Common myeloid progenitor, CD34-positive (primary cell): ENCODE measurements around the gene ZNF669.

Experiments used
- CTCF ChIA-PET: fragments of 350-600 bp; sonication (Branson Sonifier 250); formaldehyde crosslinking; loops from one replicate; lab custom pipeline; 2021; ENCODE audit warnings: antibody characterized with exemption; lab: Charles Lee
- POLR2A ChIA-PET: fragments of 350-600 bp; sonication (Branson Sonifier 250); formaldehyde crosslinking; loops from one replicate; lab custom pipeline; 2021; ENCODE audit warnings: antibody characterized with exemption; lab: Charles Lee
- DNase-seq, 3 donors: peaks; one replicate each; pipeline versions ENCODE4 v3.0.0 to v3.0.0-alpha.2; 2013
- H3K27ac ChIP-seq, 2 experiments: 1 replicate in 1 of 2; 2 replicates in 1 of 2; pipeline ENCODE4 v1.7.0; 2013; ENCODE audit warnings: inconsistent platforms in 2 of 2, low read length in 2 of 2, mild to moderate bottlenecking in 2 of 2, low read depth in 1 of 2, moderate library complexity in 1 of 2; ENCODE audit not compliant: severe bottlenecking in 2 of 2, insufficient read depth in 1 of 2, poor library complexity in 1 of 2
- H3K27me3 ChIP-seq, 5 experiments: replicated peaks in 2 of 5; 1 replicate in 3 of 5; 2 replicates in 2 of 5; pipeline versions ENCODE4 v1.6.1 to v1.7.0; 2013; ENCODE audit warnings: low read length in 4 of 5, mild to moderate bottlenecking in 2 of 5, moderate library complexity in 2 of 5, inconsistent platforms in 1 of 5; ENCODE audit not compliant: insufficient read depth in 5 of 5, control insufficient read depth in 4 of 5
- H3K36me3 ChIP-seq, 4 experiments: 1 replicate in 2 of 4; 2 replicates in 2 of 4; pipeline versions ENCODE4 v1.6.1 to v1.7.0; 2013; ENCODE audit warnings: low read length in 3 of 4, control low read depth in 1 of 4, mild to moderate bottlenecking in 1 of 4; ENCODE audit not compliant: control insufficient read depth in 4 of 4, insufficient read depth in 4 of 4
- H3K4me1 ChIP-seq, 4 experiments: 1 replicate in 3 of 4; 2 replicates in 1 of 4; pipeline versions ENCODE4 v1.6.1 to v1.7.1; 2013; ENCODE audit warnings: low read length in 3 of 4, mild to moderate bottlenecking in 3 of 4, control low read depth in 1 of 4, inconsistent platforms in 1 of 4, moderate library complexity in 1 of 4; ENCODE audit not compliant: control insufficient read depth in 4 of 4, insufficient read depth in 4 of 4; ENCODE audit errors: control extremely low read depth in 1 of 4
- H3K4me3 ChIP-seq, 7 experiments: 1 replicate in 4 of 7; 2 replicates in 3 of 7; pipeline versions ENCODE4 v1.5.1 to v1.7.0; 2013; ENCODE audit warnings: mild to moderate bottlenecking in 7 of 7, low read length in 6 of 7, moderate library complexity in 6 of 7, inconsistent platforms in 2 of 7, low read depth in 2 of 7, control low read depth in 1 of 7; ENCODE audit not compliant: insufficient read depth in 4 of 7, control insufficient read depth in 1 of 7; ENCODE audit errors: extremely low read depth in 1 of 7
- H3K9me3 ChIP-seq, 5 experiments: 1 replicate in 4 of 5; 2 replicates in 1 of 5; pipeline versions ENCODE4 v1.6.1 to v1.7.1; 2013; ENCODE audit warnings: low read length in 4 of 5, mild to moderate bottlenecking in 2 of 5, inconsistent platforms in 1 of 5, low read depth in 1 of 5, moderate library complexity in 1 of 5; ENCODE audit not compliant: control insufficient read depth in 4 of 5, insufficient read depth in 2 of 5; ENCODE audit errors: control extremely low read depth in 1 of 5
- whole genome bisulfite sequencing: methylation state at CpG from one replicate; pipeline ENCODE4 v1.1.5; 2013; ENCODE audit not compliant: insufficient coverage; 5-methylcytosine and 5-hydroxymethylcytosine counted together

Gene ZNF669

DNA sequence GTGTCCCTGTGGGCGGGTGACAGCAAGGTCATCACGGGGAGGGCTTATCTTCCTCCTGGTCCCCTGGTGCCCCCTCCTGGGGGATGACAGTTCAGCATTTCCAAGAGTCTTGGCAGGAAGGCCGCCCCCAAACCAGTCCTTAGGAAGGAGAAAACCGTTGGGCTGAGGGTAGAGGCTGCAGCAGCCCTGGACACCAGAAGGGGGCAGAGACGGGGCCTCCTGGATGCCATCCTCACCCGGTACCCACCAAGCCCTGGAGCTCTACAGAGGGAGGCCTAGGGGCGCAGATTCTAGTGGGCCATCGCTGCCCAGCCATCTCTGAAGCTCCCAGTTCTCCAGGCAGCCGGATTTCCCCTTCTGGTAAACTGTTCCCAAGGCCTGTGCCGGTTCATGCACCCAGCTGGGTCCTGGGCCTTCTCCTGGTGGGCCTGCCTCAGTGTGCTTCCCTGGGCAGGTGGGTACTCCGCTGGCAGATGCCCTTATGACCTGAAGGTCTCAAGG, 14.8 kb upstream of the ZNF669 start:
- CTCF ChIA-PET, result interaction anchor here (1.1 to 1.4 kb wide), 2 partner anchors 9 to 41 kb away, joined by 3 to 4 read pairs; partner anchors contain the start of gene ZNF670
- DNase-seq, result peak; percentile 76 to 86 (median 80)
- POLR2A ChIA-PET, result no interaction called here

GRCh38 chr1:247115545-247115944, 11.4 kb upstream of the ZNF669 start:
- POLR2A ChIA-PET, result no interaction called here
- CTCF ChIA-PET, result no interaction called here
- H3K4me1 ChIP-seq, result peaks cover 0 to 19% (median 17%) of the 10 kb centered on the region in 4 experiments
- no peak overlapping the region for H3K27ac ChIP-seq
- WGBS, result 94% methylated on average over 7 of the region's 12 CpGs
- H3K4me3 ChIP-seq, result no peak overlapping the region
- no peaks in the 10 kb centered on the region for H3K36me3 ChIP-seq
- H3K27me3 ChIP-seq, result peaks cover 0 to 36% (median 11%) of the 10 kb centered on the region in 5 experiments
- no peaks in the 10 kb centered on the region for H3K9me3 ChIP-seq
- DNase-seq, result no peak

More for the DNA sequence above, 14.8 kb upstream of the ZNF669 start:
- Histone ChIP-seq H3K36me3 (no peaks in the 10 kb centered on the region), H3K27ac (no peak overlapping the region), H3K4me3 (no peak overlapping the region), H3K9me3 (peaks cover 0 to 3% (median 2%) of the 10 kb centered on the region in 5 experiments), H3K27me3 (peaks cover 0 to 3% (median 0%) of the 10 kb centered on the region in 5 experiments), H3K4me1 (no peaks in the 10 kb centered on the region)
- 71% methylated on average over 11 of the region's 11 CpGs for WGBS

- ChIA-PET CTCF (no interaction called here), POLR2A (no interaction called here)
- Histone ChIP-seq H3K27me3 (peaks cover 0 to 38% (median 13%) of the 10 kb centered on the region in 5 experiments), H3K36me3 (no peaks in the 10 kb centered on the region), H3K27ac (no peak overlapping the region), H3K9me3 (no peaks in the 10 kb centered on the region), H3K4me3 (no peak overlapping the region), H3K4me1 (peaks cover 0 to 20% (median 18%) of the 10 kb centered on the region in 4 experiments)
- DNase-seq, result no peak
- WGBS, result 88% methylated on average over 6 of the region's 7 CpGs
Measured at GRCh38 chr1:247115141-247115510, 11.0 kb upstream of the ZNF669 start.

GRCh38 chr1:247114351-247115140, 10.4 kb upstream of the ZNF669 start:
- Histone ChIP-seq H3K27ac (no peak overlapping the region), H3K9me3 (no peaks in the 10 kb centered on the region), H3K27me3 (peaks cover 0 to 41% (median 16%) of the 10 kb centered on the region in 5 experiments), H3K4me1 (peaks cover 0 to 20% (median 18%) of the 10 kb centered on the region in 4 experiments), H3K36me3 (no peaks in the 10 kb centered on the region), H3K4me3 (no peak overlapping the region)
- DNase-seq, result no peak
- ChIA-PET CTCF (no interaction called here), POLR2A (no interaction called here)
- 98% methylated on average over 12 of the region's 13 CpGs for WGBS

DNA sequence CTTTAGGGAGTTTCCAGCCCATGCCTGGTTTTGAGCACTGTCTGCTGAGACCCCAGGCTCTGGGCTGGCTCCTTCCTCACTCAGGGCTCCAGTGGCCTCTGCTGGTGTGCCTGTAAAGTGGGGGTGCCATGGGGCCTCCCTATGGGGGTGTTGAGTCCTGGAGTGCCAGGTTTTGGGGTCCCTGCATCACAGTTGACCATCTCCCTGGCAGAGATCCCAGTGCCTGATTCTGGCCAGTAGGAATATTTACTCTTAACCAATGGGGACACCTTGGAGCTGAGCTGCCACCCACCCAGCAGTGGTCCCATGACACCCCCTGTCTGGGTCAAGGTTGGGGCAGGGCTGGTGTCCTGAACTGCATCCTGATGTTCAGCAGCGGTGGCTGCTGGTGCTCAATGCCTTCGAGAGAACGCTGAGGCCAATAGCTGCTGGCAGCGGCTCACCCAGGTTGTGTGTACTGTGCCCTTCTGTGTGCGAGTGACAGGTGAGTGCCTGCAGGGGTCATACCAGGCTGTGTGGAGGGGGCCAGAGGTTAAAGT, 9.6 kb upstream of the ZNF669 start:
- ChIA-PET POLR2A (no interaction called here), CTCF (no interaction called here)
- H3K4me3 ChIP-seq, result no peak overlapping the region
- peaks cover 0 to 20% (median 18%) of the 10 kb centered on the region in 4 experiments for H3K4me1 ChIP-seq
- 100% methylated on average over 5 of the region's 5 CpGs for WGBS
- DNase-seq, result no peak
- H3K27ac ChIP-seq, result no peak overlapping the region
- no peaks in the 10 kb centered on the region for H3K9me3 ChIP-seq
- H3K36me3 ChIP-seq, result no peaks in the 10 kb centered on the region
- H3K27me3 ChIP-seq, result peaks cover 0 to 48% (median 20%) of the 10 kb centered on the region in 5 experiments

DNA sequence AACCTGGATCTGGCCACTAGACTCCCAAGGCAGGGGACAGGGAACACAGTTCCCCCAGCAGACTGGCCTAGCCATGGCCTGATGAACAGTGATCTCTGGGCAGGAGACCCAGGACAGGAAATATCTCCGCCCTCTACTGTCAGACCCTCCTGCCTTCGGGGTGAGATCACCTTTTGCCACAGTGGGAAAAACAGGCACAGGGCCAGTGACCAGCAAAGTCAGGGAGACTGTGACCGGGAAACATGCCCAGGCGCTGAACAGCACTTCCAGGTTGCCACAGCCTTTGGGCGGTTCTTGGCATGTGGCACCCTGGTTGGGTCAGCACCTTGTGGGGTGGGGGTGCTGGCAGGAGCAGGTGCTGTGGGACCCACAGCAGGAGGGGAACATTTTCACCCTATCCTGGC, 8.9 kb upstream of the ZNF669 start:
- DNase-seq, result no peak

DNA sequence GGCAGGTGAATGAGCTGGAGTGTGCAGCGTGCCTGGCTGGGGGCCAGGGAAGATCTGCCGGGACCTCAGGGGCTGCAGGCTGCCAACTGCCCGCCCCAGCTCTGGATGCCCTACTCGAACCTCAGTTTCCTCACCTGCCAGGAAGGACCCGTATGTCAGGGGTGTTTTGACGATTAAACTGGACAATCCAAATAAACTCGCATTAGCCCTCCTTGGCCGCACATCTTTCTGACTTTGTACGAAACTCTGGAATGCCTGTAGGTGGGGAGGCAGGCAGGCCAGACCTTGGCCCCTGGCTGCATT, 8.3 kb upstream of the ZNF669 start:
- Histone ChIP-seq H3K27ac (no peak overlapping the region), H3K4me1 (peaks cover 0 to 20% (median 18%) of the 10 kb centered on the region in 4 experiments), H3K27me3 (peaks cover 0 to 51% (median 25%) of the 10 kb centered on the region in 5 experiments), H3K36me3 (no peaks in the 10 kb centered on the region), H3K9me3 (peaks cover 0 to 3% (median 0%) of the 10 kb centered on the region in 5 experiments), H3K4me3 (peak overlapping the region in 4 of 7 experiments; percentile 49 to 68 (median 61))
- ChIA-PET POLR2A (no interaction called here), CTCF (no interaction called here)
- no peak for DNase-seq
- 78% methylated on average over 8 of the region's 9 CpGs for WGBS

More for the DNA sequence above, 8.9 kb upstream of the ZNF669 start:
- no peak overlapping the region for H3K4me3 ChIP-seq
- no peaks in the 10 kb centered on the region for H3K36me3 ChIP-seq
- ChIA-PET POLR2A (no interaction called here), CTCF (no interaction called here)
- peaks cover 0 to 50% (median 24%) of the 10 kb centered on the region in 5 experiments for H3K27me3 ChIP-seq
- WGBS, result 70% methylated on average over 2 of the region's 5 CpGs
- H3K27ac ChIP-seq, result no peak overlapping the region
- H3K4me1 ChIP-seq, result peaks cover 0 to 20% (median 18%) of the 10 kb centered on the region in 4 experiments
- peaks cover 0 to 3% (median 0%) of the 10 kb centered on the region in 5 experiments for H3K9me3 ChIP-seq
